ENCODE measurements around the gene ARMC5.
"Not testable (repeated sequence)": the region's sequence is repeated elsewhere in the genome, so short reads cannot be mapped to it uniquely, and the experiment has no call there.

The ARMC5 gene

GRCh38 chr16:31477220-31478216, 18.2 kb downstream of the ARMC5 start:
- peak overlapping the region; percentile 16; the same call in 1 of the 2 replicates for H3K27ac ChIP-seq
- peak; percentile 54 for TF ChIP-seq CTCF (conservative IDR thresholded peaks at IDR 0.05)

GRCh38 chr16:31478956-31479355, 19.7 kb downstream of the ARMC5 start:
- no peak overlapping the region for H3K27ac ChIP-seq
- TF ChIP-seq CTCF (conservative IDR thresholded peaks at IDR 0.05) = no peak

GRCh38 chr16:31479751-31480150, 20.4 kb downstream of the ARMC5 start:
- no peak for TF ChIP-seq CTCF (conservative IDR thresholded peaks at IDR 0.05)
- H3K27ac ChIP-seq = no peak overlapping the region

GRCh38 chr16:31480851-31481536, 21.7 kb downstream of the ARMC5 start:
- no peak overlapping the region for H3K27ac ChIP-seq
- no peak for TF ChIP-seq CTCF (conservative IDR thresholded peaks at IDR 0.05)

- H3K27ac ChIP-seq = no peak within 1 kb of the TSS
- TF ChIP-seq CTCF (conservative IDR thresholded peaks at IDR 0.05) = no peak
Measured at GRCh38 chr16:31483081-31483480, 23.8 kb downstream of the ARMC5 start, which contains the start of gene SLC5A2. TSS of gene SLC5A2 (plus strand) at chr16:31483123. CDS start at chr16:31483137, 14 bp downstream.

- not testable (repeated sequence) for H3K27ac ChIP-seq
Measured at GRCh38 chr16:31484048-31484447, 24.7 kb downstream of the ARMC5 start.

GRCh38 chr16:31484491-31485171, 25.3 kb downstream of the ARMC5 start:
- no peak overlapping the region for H3K27ac ChIP-seq
- no peak for TF ChIP-seq CTCF (conservative IDR thresholded peaks at IDR 0.05)
